ENCODE measurements around the gene PIM1.
A peak's percentile ranks its signal among the peaks of the same experiment; 100 is the strongest.

Gene PIM1

GRCh38 chr6:37174515-37175331 lies 4.8 kb downstream of the PIM1 start:
- Histone ChIP-seq H3K9me2 (replicated peaks; ENCODE audit: insufficient read depth, low read length) (no peaks in the 10 kb centered on the region), H2AFZ (ENCODE audit: low read length) (no peak overlapping the region), H3K27ac (ENCODE audit: low read length) (peak overlapping the region; percentile 55; the same call in 1 of the 2 replicates), H3K27me3 (replicated peaks; ENCODE audit: insufficient read depth, low read length) (no peaks in the 10 kb centered on the region), H3F3A (ENCODE audit: insufficient read depth, low read length) (peaks cover 65% of the 10 kb centered on the region), H3K4me1 (ENCODE audit: low read length) (peaks cover 35% of the 10 kb centered on the region), H3K4me2 (ENCODE audit: low read depth, low read length) (peak overlapping the region; percentile 82), H4K20me1 (ENCODE audit: insufficient read depth, low read length) (peaks cover 25% of the 10 kb centered on the region), H3K79me2 (ENCODE audit: low read length) (peaks cover 46% of the 10 kb centered on the region), H3K9me3 (replicated peaks; ENCODE audit: insufficient read depth, low read length) (no peaks in the 10 kb centered on the region), H3K36me3 (replicated peaks; ENCODE audit: insufficient read depth, low read length) (peaks cover 23% of the 10 kb centered on the region), H3K4me3 (ENCODE audit: low read length) (no peak overlapping the region), H3K9ac (ENCODE audit: low read length) (peak overlapping the region; percentile 25; the same call in 1 of the 2 replicates)
- no peak for DNase-seq
- TF ChIP-seq EZH2phosphoT487 (IDR thresholded peaks at IDR 0.05; ENCODE audit: low read length) (no peak), EZH2 (optimal IDR thresholded peaks at IDR 0.05; ENCODE audit: low read depth, low read length) (no peak), CTCF (IDR thresholded peaks at IDR 0.05; ENCODE audit: low read length) (no peak)

- Histone ChIP-seq H3K9me2 (replicated peaks; ENCODE audit: insufficient read depth, low read length) (no peaks in the 10 kb centered on the region), H3K9me3 (replicated peaks; ENCODE audit: insufficient read depth, low read length) (no peaks in the 10 kb centered on the region), H3K79me2 (ENCODE audit: low read length) (peaks cover 40% of the 10 kb centered on the region), H3K4me2 (ENCODE audit: low read depth, low read length) (peak overlapping the region; percentile 82), H3K4me3 (ENCODE audit: low read length) (peak overlapping the region; percentile 14; the same call in 1 of the 2 replicates), H3K36me3 (replicated peaks; ENCODE audit: insufficient read depth, low read length) (peaks cover 23% of the 10 kb centered on the region), H3K27ac (ENCODE audit: low read length) (peak overlapping the region; percentile 55; the same call in 1 of the 2 replicates), H3K4me1 (ENCODE audit: low read length) (peaks cover 35% of the 10 kb centered on the region), H4K20me1 (ENCODE audit: insufficient read depth, low read length) (peaks cover 25% of the 10 kb centered on the region), H3K27me3 (replicated peaks; ENCODE audit: insufficient read depth, low read length) (no peaks in the 10 kb centered on the region), H3K9ac (ENCODE audit: low read length) (peak overlapping the region; percentile 25; the same call in 1 of the 2 replicates), H3F3A (ENCODE audit: insufficient read depth, low read length) (peaks cover 65% of the 10 kb centered on the region), H2AFZ (ENCODE audit: low read length) (no peak overlapping the region)
- TF ChIP-seq EZH2 (optimal IDR thresholded peaks at IDR 0.05; ENCODE audit: low read depth, low read length): no peak
- no peak for TF ChIP-seq CTCF (IDR thresholded peaks at IDR 0.05; ENCODE audit: low read length)
- peak; percentile 83 for DNase-seq
Measured at GRCh38 chr6:37175332-37176267, 5.6 kb downstream of the PIM1 start.

GRCh38 chr6:37176268-37177076 lies 6.5 kb downstream of the PIM1 start:
- Histone ChIP-seq H3K27me3 (replicated peaks; ENCODE audit: insufficient read depth, low read length) (no peaks in the 10 kb centered on the region), H3K27ac (ENCODE audit: low read length) (peak overlapping the region; percentile 55; the same call in 1 of the 2 replicates), H3K79me2 (ENCODE audit: low read length) (peaks cover 32% of the 10 kb centered on the region), H3K36me3 (replicated peaks; ENCODE audit: insufficient read depth, low read length) (peaks cover 20% of the 10 kb centered on the region), H3K4me1 (ENCODE audit: low read length) (peaks cover 35% of the 10 kb centered on the region), H3F3A (ENCODE audit: insufficient read depth, low read length) (peaks cover 59% of the 10 kb centered on the region), H3K9me2 (replicated peaks; ENCODE audit: insufficient read depth, low read length) (no peaks in the 10 kb centered on the region), H2AFZ (ENCODE audit: low read length) (no peak overlapping the region), H3K4me2 (ENCODE audit: low read depth, low read length) (peak overlapping the region; percentile 82; the same call in 1 of the 2 replicates), H4K20me1 (ENCODE audit: insufficient read depth, low read length) (peaks cover 25% of the 10 kb centered on the region), H3K4me3 (ENCODE audit: low read length) (no peak overlapping the region), H3K9me3 (replicated peaks; ENCODE audit: insufficient read depth, low read length) (no peaks in the 10 kb centered on the region), H3K9ac (ENCODE audit: low read length) (no peak overlapping the region)
- no peak for DNase-seq
- TF ChIP-seq CTCF (IDR thresholded peaks at IDR 0.05; ENCODE audit: low read length): no peak
- TF ChIP-seq EZH2phosphoT487 (IDR thresholded peaks at IDR 0.05; ENCODE audit: low read length): no peak
- TF ChIP-seq EZH2 (optimal IDR thresholded peaks at IDR 0.05; ENCODE audit: low read depth, low read length): no peak

All from MM.1S (cell line).